ENCODE results near the gene FNDC7. TPM values are rescaled to one million over a fixed set of nuclear protein-coding genes. Genes with fewer than 3 reads are reported as not detected.

FNDC7 gene
- total and polyA plus RNA-seq, 9 of the 15 experiments (the other 6 are each of a cell fraction or from before 2014, with no cell fraction given) = not detected

GRCh38 chr1:108691942-108692723, 20.6 kb upstream of the FNDC7 start, which contains the start of gene PRPF38B (continued):
- TF ChIP-seq ZBTB49 (CRISPR knock-in tag; IDR thresholded peaks at IDR 0.05; ENCODE audit: borderline replicate concordance) (no peak), DDX20 (tag; IDR thresholded peaks at IDR 0.05; ENCODE audit: low read depth) (no peak), GTF2B (IDR thresholded peaks at IDR 0.05; ENCODE audit: extremely low read depth, insufficient read length) (peak; percentile 66), ZNF707 (CRISPR knock-in tag; conservative IDR thresholded peaks at IDR 0.05) (no peak), ZNF75A (CRISPR knock-in tag; IDR thresholded peaks at IDR 0.05) (no peak), BHLHE40 (IDR thresholded peaks at IDR 0.05; ENCODE audit: low read length) (peak; percentile 4; the same call in 1 of the 2 replicates), HNRNPLL (IDR thresholded peaks at IDR 0.05; ENCODE audit: low read depth, low read length, poor library complexity, severe bottlenecking) (peak; percentile 84), SOX6 (IDR thresholded peaks at IDR 0.05) (no peak; the same call in 1 of the 2 replicates), ZFX (CRISPR knock-in tag; IDR thresholded peaks at IDR 0.05) (peak; percentile 77; the same call in 1 of the 2 replicates), ZNF583 (CRISPR knock-in tag; IDR thresholded peaks at IDR 0.05) (no peak), ZBTB17 (CRISPR knock-in tag; IDR thresholded peaks at IDR 0.05) (peak; percentile 66; the same call in 1 of the 2 replicates), ZNF121 (CRISPR knock-in tag; conservative IDR thresholded peaks at IDR 0.05) (no peak), ZNF436 (CRISPR knock-in tag; IDR thresholded peaks at IDR 0.05) (no peak), MCM7 (IDR thresholded peaks at IDR 0.05) (no peak), ZFP36 (IDR thresholded peaks at IDR 0.05; ENCODE audit: low read depth, low read length, partially characterized antibody) (no peak), HDAC2 (IDR thresholded peaks at IDR 0.05) (peak; percentile 82; the same call in 1 of the 2 replicates), RBM15 (IDR thresholded peaks at IDR 0.05; ENCODE audit: insufficient read depth, low read length) (no peak), ZNF644 (tag; IDR thresholded peaks at IDR 0.05; ENCODE audit: low read depth) (no peak), TRIM24 (IDR thresholded peaks at IDR 0.05) (peak in 1 of 2 experiments; percentile 39; a peak in 1 of 4 replicates), E2F3 (CRISPR knock-in tag; IDR thresholded peaks at IDR 0.05) (0 out of 2 replicates have a peak, but pooled peaks have one; percentile 53), HMBOX1 (IDR thresholded peaks at IDR 0.05) (no peak), TEAD2 (tag; IDR thresholded peaks at IDR 0.05) (peak; percentile 39; the same call in 1 of the 2 replicates), TAF9B (IDR thresholded peaks at IDR 0.05; ENCODE audit: partially characterized antibody) (peak; percentile 95)
